Common myeloid progenitor, CD34-positive (primary cell): Measurements from ENCODE around the gene ZDHHC20.
A peak's percentile ranks its signal among the peaks of the same experiment; 100 is the strongest.
"Not testable (repeated sequence)": the region's sequence is repeated elsewhere in the genome, so short reads cannot be mapped to it uniquely, and the experiment has no call there.

Experiments used
- CTCF ChIA-PET: fragments of 350-600 bp; sonication (Branson Sonifier 250); formaldehyde crosslinking; loops from one replicate; lab custom pipeline; 2021; ENCODE audit warnings: antibody characterized with exemption; lab: Charles Lee
- POLR2A ChIA-PET: fragments of 350-600 bp; sonication (Branson Sonifier 250); formaldehyde crosslinking; loops from one replicate; lab custom pipeline; 2021; ENCODE audit warnings: antibody characterized with exemption; lab: Charles Lee
- DNase-seq, 3 donors: peaks; one replicate each; pipeline versions ENCODE4 v3.0.0 to v3.0.0-alpha.2; 2013
- H3K27ac ChIP-seq, 2 experiments: 1 replicate in 1 of 2; 2 replicates in 1 of 2; pipeline ENCODE4 v1.7.0; 2013; ENCODE audit warnings: inconsistent platforms in 2 of 2, low read length in 2 of 2, mild to moderate bottlenecking in 2 of 2, low read depth in 1 of 2, moderate library complexity in 1 of 2; ENCODE audit not compliant: severe bottlenecking in 2 of 2, insufficient read depth in 1 of 2, poor library complexity in 1 of 2
- H3K27me3 ChIP-seq, 5 experiments: replicated peaks in 2 of 5; 1 replicate in 3 of 5; 2 replicates in 2 of 5; pipeline versions ENCODE4 v1.6.1 to v1.7.0; 2013; ENCODE audit warnings: low read length in 4 of 5, mild to moderate bottlenecking in 2 of 5, moderate library complexity in 2 of 5, inconsistent platforms in 1 of 5; ENCODE audit not compliant: insufficient read depth in 5 of 5, control insufficient read depth in 4 of 5
- H3K36me3 ChIP-seq, 4 experiments: 1 replicate in 2 of 4; 2 replicates in 2 of 4; pipeline versions ENCODE4 v1.6.1 to v1.7.0; 2013; ENCODE audit warnings: low read length in 3 of 4, control low read depth in 1 of 4, mild to moderate bottlenecking in 1 of 4; ENCODE audit not compliant: control insufficient read depth in 4 of 4, insufficient read depth in 4 of 4
- H3K4me1 ChIP-seq, 4 experiments: 1 replicate in 3 of 4; 2 replicates in 1 of 4; pipeline versions ENCODE4 v1.6.1 to v1.7.1; 2013; ENCODE audit warnings: low read length in 3 of 4, mild to moderate bottlenecking in 3 of 4, control low read depth in 1 of 4, inconsistent platforms in 1 of 4, moderate library complexity in 1 of 4; ENCODE audit not compliant: control insufficient read depth in 4 of 4, insufficient read depth in 4 of 4; ENCODE audit errors: control extremely low read depth in 1 of 4
- H3K4me3 ChIP-seq, 7 experiments: 1 replicate in 4 of 7; 2 replicates in 3 of 7; pipeline versions ENCODE4 v1.5.1 to v1.7.0; 2013; ENCODE audit warnings: mild to moderate bottlenecking in 7 of 7, low read length in 6 of 7, moderate library complexity in 6 of 7, inconsistent platforms in 2 of 7, low read depth in 2 of 7, control low read depth in 1 of 7; ENCODE audit not compliant: insufficient read depth in 4 of 7, control insufficient read depth in 1 of 7; ENCODE audit errors: extremely low read depth in 1 of 7
- H3K9me3 ChIP-seq, 5 experiments: 1 replicate in 4 of 5; 2 replicates in 1 of 5; pipeline versions ENCODE4 v1.6.1 to v1.7.1; 2013; ENCODE audit warnings: low read length in 4 of 5, mild to moderate bottlenecking in 2 of 5, inconsistent platforms in 1 of 5, low read depth in 1 of 5, moderate library complexity in 1 of 5; ENCODE audit not compliant: control insufficient read depth in 4 of 5, insufficient read depth in 2 of 5; ENCODE audit errors: control extremely low read depth in 1 of 5
- WGBS: methylation state at CpG from one replicate; pipeline ENCODE4 v1.1.5; 2013; ENCODE audit not compliant: insufficient coverage; 5-methylcytosine and 5-hydroxymethylcytosine counted together

Gene ZDHHC20

DNA sequence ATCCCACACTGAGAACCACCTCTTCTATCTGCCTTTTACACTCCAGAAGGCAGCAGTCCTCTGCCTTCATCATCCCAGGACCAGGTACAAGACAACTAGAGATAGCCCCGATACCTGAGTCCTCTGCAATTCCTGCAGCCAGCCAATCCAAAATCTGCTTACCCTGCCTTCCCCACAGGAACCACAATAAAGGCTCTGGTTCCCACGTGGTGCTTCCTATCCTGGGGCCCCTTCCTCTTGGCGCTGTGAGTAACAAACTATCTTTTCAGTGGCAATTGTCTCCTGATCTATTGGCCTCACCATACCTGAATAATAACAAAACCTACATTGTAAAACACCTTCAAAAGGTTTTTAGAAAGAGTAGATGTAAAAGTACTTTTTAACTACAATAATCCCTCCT, 63.1 kb downstream of the ZDHHC20 start:
- 26% methylated on average over 3 of the region's 3 CpGs for WGBS
- Histone ChIP-seq H3K27ac (no peak overlapping the region), H3K36me3 (peaks cover 3 to 16% (median 8%) of the 10 kb centered on the region in 4 experiments), H3K27me3 (no peaks in the 10 kb centered on the region), H3K4me3 (peak overlapping the region in 1 of 7 experiments; percentile 32), H3K9me3 (no peaks in the 10 kb centered on the region), H3K4me1 (peaks cover 0 to 21% (median 9%) of the 10 kb centered on the region in 4 experiments)
- DNase-seq = peak in 2 of 3 donors; percentile 22 to 27
- ChIA-PET CTCF (no interaction called here), POLR2A (no interaction called here)

DNA sequence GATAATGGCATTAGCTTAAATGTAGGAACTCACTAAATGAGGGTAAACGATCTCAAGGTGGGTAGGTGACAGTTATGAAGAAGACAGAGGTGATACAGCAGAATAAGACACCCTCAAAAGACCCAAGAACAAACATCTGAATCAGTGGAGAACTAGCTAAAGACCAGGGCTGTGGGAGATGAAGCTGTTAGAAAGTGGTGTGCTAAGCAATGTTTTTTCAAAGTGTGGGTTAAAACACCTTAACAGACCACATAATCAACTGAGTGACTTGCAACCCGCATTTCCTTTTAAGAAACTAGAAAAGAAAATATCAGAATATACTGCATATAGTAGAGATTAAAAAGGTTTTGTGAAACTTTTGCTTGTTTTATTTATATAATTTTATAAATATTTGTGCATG, 70.0 kb downstream of the ZDHHC20 start:
- Histone ChIP-seq H3K36me3 (peaks cover 25 to 74% (median 38%) of the 10 kb centered on the region in 4 experiments), H3K4me3 (no peak overlapping the region), H3K27ac (no peak overlapping the region), H3K4me1 (no peaks in the 10 kb centered on the region), H3K27me3 (no peaks in the 10 kb centered on the region), H3K9me3 (peaks cover 6 to 16% (median 8%) of the 10 kb centered on the region in 5 experiments)
- ChIA-PET POLR2A (no interaction called here), CTCF (interaction anchor here (0.5 to 1.7 kb wide), 7 partner anchors 10 to 92 kb away, joined by 3 to 4 read pairs (median 3); no protein-coding TSS in a partner anchor)
- DNase-seq = no peak
- WGBS = no CpG with 5 or more reads among the region's 2 CpGs

DNA sequence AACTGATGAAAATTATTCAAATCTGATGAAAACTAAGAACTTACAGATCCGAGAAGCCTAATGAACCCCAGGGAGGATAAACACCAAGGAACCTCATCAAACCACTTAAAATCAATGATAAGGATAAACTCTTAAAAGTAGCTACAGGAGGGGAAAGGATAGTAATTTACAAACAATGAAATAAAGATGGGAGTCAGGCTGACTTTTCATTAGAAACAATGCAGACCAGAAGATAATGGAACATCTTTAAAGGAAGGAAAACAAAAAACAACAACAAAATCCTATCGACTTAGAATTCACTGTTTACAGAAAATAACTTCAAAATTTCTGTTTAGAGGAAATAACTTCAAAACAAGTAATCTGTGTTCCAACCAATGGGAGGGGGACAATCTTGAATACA, 73.4 kb downstream of the ZDHHC20 start:
- ChIA-PET CTCF (no interaction called here), POLR2A (no interaction called here)
- H3K27ac ChIP-seq = no peak overlapping the region
- peaks cover 24 to 80% (median 46%) of the 10 kb centered on the region in 4 experiments for H3K36me3 ChIP-seq
- H3K9me3 ChIP-seq = peaks cover 6 to 16% (median 8%) of the 10 kb centered on the region in 5 experiments
- WGBS = no CpG with 5 or more reads among the region's 2 CpGs
- DNase-seq = peak in 1 of 3 donors; percentile 5
- no peak overlapping the region for H3K4me3 ChIP-seq
- H3K27me3 ChIP-seq = no peaks in the 10 kb centered on the region
- H3K4me1 ChIP-seq = no peaks in the 10 kb centered on the region

DNA sequence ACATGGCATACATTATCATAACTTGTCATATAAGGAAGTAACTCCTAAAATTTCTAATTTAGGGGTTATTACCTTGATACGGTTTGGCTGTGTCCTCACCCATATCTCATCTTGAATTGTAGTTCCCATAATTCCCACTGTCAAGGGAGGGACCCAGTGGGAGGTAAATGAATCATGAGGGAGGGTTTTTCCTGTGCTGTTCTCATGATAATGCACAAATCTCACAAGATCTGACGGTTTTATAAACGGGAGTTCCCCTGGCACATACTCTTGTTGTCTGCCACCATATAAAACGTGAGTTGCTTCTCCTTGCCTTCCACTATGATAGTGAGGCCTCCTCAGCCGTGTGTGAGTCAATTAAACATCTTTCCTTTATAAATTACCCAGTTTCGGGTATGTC, 76.0 kb downstream of the ZDHHC20 start:
- ChIA-PET CTCF (no interaction called here), POLR2A (no interaction called here)
- H3K27ac ChIP-seq = no peak overlapping the region
- DNase-seq = no peak
- 94% methylated on average over 3 of the region's 6 CpGs for WGBS
- H3K4me3 ChIP-seq = no peak overlapping the region
- H3K9me3 ChIP-seq = peaks cover 6 to 16% (median 8%) of the 10 kb centered on the region in 5 experiments
- H3K27me3 ChIP-seq = no peaks in the 10 kb centered on the region
- peaks cover 0 to 2% (median 0%) of the 10 kb centered on the region in 4 experiments for H3K4me1 ChIP-seq
- H3K36me3 ChIP-seq = peaks cover 18 to 77% (median 45%) of the 10 kb centered on the region in 4 experiments

DNA sequence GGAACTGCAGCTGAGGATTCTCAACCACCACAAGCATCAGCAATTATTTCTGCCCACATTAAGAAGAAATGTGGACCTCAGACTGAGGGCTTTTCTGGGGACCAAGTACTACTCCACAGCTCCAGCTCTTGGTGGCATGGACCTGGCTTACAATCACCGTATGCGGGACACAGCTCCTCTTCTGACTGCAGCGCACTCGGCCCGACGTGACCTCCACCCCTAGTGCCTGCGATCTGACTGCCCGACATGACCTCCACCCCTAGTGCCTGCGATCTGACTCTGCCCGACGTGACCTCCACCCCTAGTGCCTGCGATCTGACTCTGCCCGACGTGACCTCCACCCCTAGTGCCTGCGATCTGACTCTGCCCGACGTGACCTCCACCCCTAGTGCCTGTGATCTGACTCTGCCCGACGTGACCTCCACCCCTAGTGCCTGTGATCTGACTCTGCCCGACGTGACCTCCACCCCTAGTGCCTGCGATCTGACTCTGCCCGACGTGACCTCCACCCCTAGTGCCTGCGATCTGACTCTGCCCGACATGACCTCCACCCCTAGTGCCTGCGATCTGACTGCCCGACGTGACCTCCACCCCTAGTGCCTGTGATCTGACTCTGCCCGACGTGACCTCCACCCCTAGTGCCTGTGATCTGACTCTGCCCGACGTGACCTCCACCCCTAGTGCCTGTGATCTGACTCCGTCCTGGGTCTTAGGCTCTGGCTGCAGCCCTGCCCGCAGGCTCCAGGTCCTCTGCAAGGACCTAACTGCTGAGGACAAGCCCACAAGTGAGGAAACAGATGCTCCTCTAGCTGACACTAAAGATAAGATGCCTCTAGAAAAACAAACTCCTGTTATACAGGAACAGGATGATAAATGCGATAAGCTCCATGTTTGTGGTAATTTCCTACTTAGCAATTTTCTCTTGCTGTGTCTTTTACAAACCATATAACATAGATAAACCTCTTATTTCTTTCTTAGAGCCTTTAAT, 81.8 kb downstream of the ZDHHC20 start:
- ChIA-PET POLR2A (interaction anchor here (1.1 kb wide), 1 partner anchor 82 kb away, joined by 3 read pairs; the partner anchor contains the start of gene ZDHHC20), CTCF (interaction anchor here (0.8 to 1.6 kb wide), 3 partner anchors 11 to 100 kb away, joined by 3 to 4 read pairs (median 4); no protein-coding TSS in a partner anchor)
- Histone ChIP-seq H3K27ac (peak overlapping the region in 1 of 2 experiments; percentile 64), H3K4me1 (peaks cover 0 to 12% (median 0%) of the 10 kb centered on the region in 4 experiments), H3K36me3 (peaks cover 7 to 55% (median 27%) of the 10 kb centered on the region in 4 experiments)
- DNase-seq = peak; percentile 35 to 93 (median 79)
- H3K9me3 ChIP-seq, H3K27me3 ChIP-seq, H3K4me3 ChIP-seq: not testable (repeated sequence)
- WGBS = 89% methylated on average over 16 of the region's 36 CpGs

DNA sequence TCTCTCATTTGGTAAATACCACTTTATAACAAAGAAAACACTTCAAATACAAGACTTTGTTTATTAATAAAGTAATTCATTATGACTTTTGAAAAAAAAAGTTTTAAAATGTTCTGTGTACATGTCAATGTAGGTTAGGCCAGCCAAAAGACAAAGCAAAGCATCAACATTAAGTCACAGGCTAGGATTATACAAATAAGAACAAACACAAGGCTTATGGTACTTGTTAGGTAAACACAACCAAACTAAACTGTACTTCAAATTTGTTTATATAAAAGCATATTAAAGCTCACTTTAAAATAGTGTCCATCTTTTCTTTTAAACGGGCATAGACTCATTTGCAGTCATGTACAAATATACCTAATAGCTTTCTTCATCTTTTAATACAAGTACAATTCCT, 86.6 kb downstream of the ZDHHC20 start:
- POLR2A ChIA-PET = no interaction called here
- no peak for DNase-seq
- Histone ChIP-seq H3K4me3 (no peak overlapping the region), H3K9me3 (peaks cover 0 to 3% (median 0%) of the 10 kb centered on the region in 5 experiments), H3K27me3 (no peaks in the 10 kb centered on the region), H3K4me1 (peaks cover 0 to 10% (median 2%) of the 10 kb centered on the region in 4 experiments), H3K36me3 (peaks cover 3 to 18% (median 11%) of the 10 kb centered on the region in 4 experiments), H3K27ac (no peak overlapping the region)
- WGBS = no CpG with 5 or more reads among the region's 1 CpG
- CTCF ChIA-PET = interaction anchor here (1.0 to 1.3 kb wide), 2 partner anchors 75 to 88 kb away, joined by 3 to 4 read pairs; no protein-coding TSS in a partner anchor
